ENCODE measurements around the gene BNIPL.

The BNIPL gene

GRCh38 chr1:151011154-151011850 is 25.1 kb upstream of the BNIPL start:
- no peak for DNase-seq

- DNase-seq = no peak
Measured at GRCh38 chr1:151012684-151013471, 23.5 kb upstream of the BNIPL start.

GRCh38 chr1:151013518-151013917 is 22.9 kb upstream of the BNIPL start:
- DNase-seq = peak; percentile 96

GRCh38 chr1:151024540-151025146 is 11.7 kb upstream of the BNIPL start:
- peak; percentile 38 for DNase-seq

GRCh38 chr1:151026460-151026859 is 9.9 kb upstream of the BNIPL start:
- no peak for DNase-seq

GRCh38 chr1:151032164-151032563 is 4.2 kb upstream of the BNIPL start:
- no peak for DNase-seq

GRCh38 chr1:151035167-151035566 is 1.2 kb upstream of the BNIPL start:
- DNase-seq = no peak

- DNase-seq = no peak
Measured at GRCh38 chr1:151037032-151037431, 646 bp downstream of the BNIPL start.

GRCh38 chr1:151039521-151039920 is 3.1 kb downstream of the BNIPL start:
- DNase-seq = no peak

- no peak for DNase-seq
Measured at GRCh38 chr1:151043163-151043562, 6.8 kb downstream of the BNIPL start.

GRCh38 chr1:151047591-151047924 is 11.2 kb downstream of the BNIPL start, which contains the start of gene C1orf56:
C1orf56 (plus strand) TSS chr1:151047751; CDS start chr1:151047848, 97 bp downstream.
- peak; percentile 62 for DNase-seq

GRCh38 chr1:151047925-151048644 is 11.7 kb downstream of the BNIPL start:
- DNase-seq = peak; percentile 48

- peak; percentile 30 for DNase-seq
Measured at GRCh38 chr1:151048645-151049032, 12.3 kb downstream of the BNIPL start.

GRCh38 chr1:151049458-151049857 is 13.1 kb downstream of the BNIPL start:
- no peak for DNase-seq

- DNase-seq = no peak
Measured at GRCh38 chr1:151050051-151050688, 13.8 kb downstream of the BNIPL start.

- DNase-seq = no peak
Measured at GRCh38 chr1:151051356-151052009, 15.1 kb downstream of the BNIPL start.

- no peak for DNase-seq
Measured at GRCh38 chr1:151054971-151055547, 18.7 kb downstream of the BNIPL start.

- DNase-seq = no peak
Measured at GRCh38 chr1:151055581-151055980, 19.2 kb downstream of the BNIPL start.

- no peak for DNase-seq
Measured at GRCh38 chr1:151056149-151056548, 19.8 kb downstream of the BNIPL start.

- peak; percentile 85 for DNase-seq
Measured at GRCh38 chr1:151058692-151059091, 22.3 kb downstream of the BNIPL start.

- DNase-seq = peak; percentile 55
Measured at GRCh38 chr1:151059109-151060006, 23.0 kb downstream of the BNIPL start, which contains the start of gene CDC42SE1. CDC42SE1 (minus strand) TSS chr1:151059622; CDS start chr1:151055730, 3,892 bp downstream.
